Measurements from ENCODE around the gene FAM163B. TPM values are rescaled to one million over a fixed set of nuclear protein-coding genes. Genes with fewer than 3 reads are reported as not detected.

Gene FAM163B
- total RNA-seq, 1 experiment from 2014 or later: not detected

- H3K36me3 Mint-ChIP-seq (ENCODE audit: insufficient read depth, unreplicated experiment): no peaks in the 10 kb centered on the region
- no peak for TF ChIP-seq CTCF (IDR thresholded peaks at IDR 0.05; ENCODE audit: insufficient read depth in 1 of 2, low read depth in 1 of 2, low read length in 1 of 2, severe bottlenecking in 1 of 2, unreplicated experiment in 1 of 2)
- H3K4me1 ChIP-seq: peaks cover 10% of the 10 kb centered on the region; the same call in 1 of the 2 replicates
- ChIA-PET POLR2A (interaction anchor here (0.7 kb wide), 1 partner anchor 245 kb away, joined by 3 read pairs; no protein-coding TSS in a partner anchor), CTCF (no interaction called here)
- no peaks in the 10 kb centered on the region for H3K27me3 Mint-ChIP-seq (ENCODE audit: insufficient read depth, unreplicated experiment)
- DNase-seq: no peak
- no peak overlapping the region for H3K4me3 Mint-ChIP-seq (ENCODE audit: unreplicated experiment)
- H3K9me3 ChIP-seq: no peaks in the 10 kb centered on the region
- H3K27ac Mint-ChIP-seq (ENCODE audit: unreplicated experiment): no peak overlapping the region
- peaks cover 7% of the 10 kb centered on the region for H3K9me3 Mint-ChIP-seq (ENCODE audit: unreplicated experiment)
- no peaks in the 10 kb centered on the region for H3K36me3 ChIP-seq (ENCODE audit: control insufficient read depth, insufficient read depth, low read length)
- no peak overlapping the region for H3K4me3 ChIP-seq (ENCODE audit: low read depth, low read length)
- no peaks in the 10 kb centered on the region for H3K27me3 ChIP-seq (replicated peaks; ENCODE audit: control insufficient read depth, insufficient read depth, low read length)
- intact Hi-C loops (cut with micrococcal nuclease; ENCODE audit: unreplicated experiment): no loop called here
- peaks cover 7% of the 10 kb centered on the region for H3K4me1 Mint-ChIP-seq (ENCODE audit: low read depth, unreplicated experiment)
- no TSS peak for BruUV-seq (replicated peaks)
Observed at GRCh38 chr9:133583586-133583985, 25.6 kb downstream of the FAM163B start.

GRCh38 chr9:133583111-133583510 is 26.1 kb downstream of the FAM163B start:
- peaks cover 7% of the 10 kb centered on the region for H3K4me1 Mint-ChIP-seq (ENCODE audit: low read depth, unreplicated experiment)
- ChIA-PET CTCF (no interaction called here), POLR2A (no interaction called here)
- DNase-seq: no peak
- Histone ChIP-seq H3K9me3 (no peaks in the 10 kb centered on the region), H3K36me3 (ENCODE audit: control insufficient read depth, insufficient read depth, low read length) (no peaks in the 10 kb centered on the region), H3K27me3 (replicated peaks; ENCODE audit: control insufficient read depth, insufficient read depth, low read length) (no peaks in the 10 kb centered on the region), H3K4me3 (ENCODE audit: low read depth, low read length) (no peak overlapping the region), H3K4me1 (peaks cover 10% of the 10 kb centered on the region; the same call in 1 of the 2 replicates)
- intact Hi-C loops (cut with micrococcal nuclease; ENCODE audit: unreplicated experiment): no loop called here
- peaks cover 3% of the 10 kb centered on the region for H3K9me3 Mint-ChIP-seq (ENCODE audit: unreplicated experiment)
- H3K27me3 Mint-ChIP-seq (ENCODE audit: insufficient read depth, unreplicated experiment): no peaks in the 10 kb centered on the region
- no peak for TF ChIP-seq CTCF (IDR thresholded peaks at IDR 0.05; ENCODE audit: insufficient read depth in 1 of 2, low read depth in 1 of 2, low read length in 1 of 2, severe bottlenecking in 1 of 2, unreplicated experiment in 1 of 2)
- no peaks in the 10 kb centered on the region for H3K36me3 Mint-ChIP-seq (ENCODE audit: insufficient read depth, unreplicated experiment)
- no TSS peak for BruUV-seq (replicated peaks)
- no peak overlapping the region for H3K4me3 Mint-ChIP-seq (ENCODE audit: unreplicated experiment)
- no peak overlapping the region for H3K27ac Mint-ChIP-seq (ENCODE audit: unreplicated experiment)

GRCh38 chr9:133582501-133583045 is 26.6 kb downstream of the FAM163B start:
- H3K27me3 Mint-ChIP-seq (ENCODE audit: insufficient read depth, unreplicated experiment): no peaks in the 10 kb centered on the region
- no peak overlapping the region for H3K4me3 Mint-ChIP-seq (ENCODE audit: unreplicated experiment)
- no peak overlapping the region for H3K4me3 ChIP-seq (ENCODE audit: low read depth, low read length)
- no peak overlapping the region for H3K27ac Mint-ChIP-seq (ENCODE audit: unreplicated experiment)
- no peaks in the 10 kb centered on the region for H3K9me3 ChIP-seq
- H3K36me3 Mint-ChIP-seq (ENCODE audit: insufficient read depth, unreplicated experiment): no peaks in the 10 kb centered on the region
- peaks cover 7% of the 10 kb centered on the region for H3K4me1 Mint-ChIP-seq (ENCODE audit: low read depth, unreplicated experiment)
- CTCF ChIA-PET: no interaction called here
- no peak for TF ChIP-seq CTCF (IDR thresholded peaks at IDR 0.05; ENCODE audit: insufficient read depth in 1 of 2, low read depth in 1 of 2, low read length in 1 of 2, severe bottlenecking in 1 of 2, unreplicated experiment in 1 of 2)
- no TSS peak for BruUV-seq (replicated peaks)
- H3K36me3 ChIP-seq (ENCODE audit: control insufficient read depth, insufficient read depth, low read length): no peaks in the 10 kb centered on the region
- POLR2A ChIA-PET: no interaction called here
- H3K27me3 ChIP-seq (replicated peaks; ENCODE audit: control insufficient read depth, insufficient read depth, low read length): no peaks in the 10 kb centered on the region; the same call in 1 of the 2 replicates
- H3K4me1 ChIP-seq: peaks cover 10% of the 10 kb centered on the region; the same call in 1 of the 2 replicates
- no peak for DNase-seq
- intact Hi-C loops (cut with micrococcal nuclease; ENCODE audit: unreplicated experiment): no loop called here
- no peaks in the 10 kb centered on the region for H3K9me3 Mint-ChIP-seq (ENCODE audit: unreplicated experiment)
